Fibroblast of lung (primary cell): ENCODE measurements around the gene C11orf58. TPM values are rescaled to one million over a fixed set of nuclear protein-coding genes. Genes with fewer than 3 reads are reported as not detected.

Source experiments
- DNase-seq, 2 donors: peaks; one replicate each; pipeline versions ENCODE4 v3.0.0 to v3.0.0-alpha.2; 2010; ENCODE audit warnings: low read depth in 2 of 2
- H2AFZ ChIP-seq: 2 replicates; pipeline ENCODE4 v1.5.1; 2012; ENCODE audit warnings: low read length, control low read depth, inconsistent platforms
- H3K27ac ChIP-seq: 2 replicates; pipeline ENCODE4 v1.5.1; 2011; ENCODE audit warnings: low read length, control low read depth; ENCODE audit not compliant: insufficient read depth
- H3K27me3 ChIP-seq: 2 replicates; pipeline ENCODE4 v1.5.1; 2011; ENCODE audit warnings: mild to moderate bottlenecking, low read length; ENCODE audit not compliant: control insufficient read depth, insufficient read depth
- H3K36me3 ChIP-seq: 2 replicates; pipeline ENCODE4 v1.5.1; 2011; ENCODE audit warnings: low read length; ENCODE audit not compliant: control insufficient read depth, insufficient read depth
- H3K4me1 ChIP-seq: 2 replicates; pipeline ENCODE4 v1.5.1; 2011; ENCODE audit warnings: low read length; ENCODE audit not compliant: control insufficient read depth, insufficient read depth; ENCODE audit errors: extremely low read depth
- H3K4me2 ChIP-seq: 2 replicates; pipeline ENCODE4 v1.5.1; 2011; ENCODE audit warnings: low read length, control low read depth; ENCODE audit not compliant: insufficient read depth; ENCODE audit errors: extremely low read depth
- H3K4me3 ChIP-seq, 4 experiments: fragments of 200-600 bp in 1 of 4; sonication (generic) in 1 of 4; replicated peaks in 1 of 4; 2 replicates each; pipeline ENCODE4 v1.5.1; 2011 to 2016; ENCODE audit warnings: low read length in 4 of 4, low read depth in 3 of 4, mild to moderate bottlenecking in 3 of 4, control low read depth in 2 of 4, inconsistent platforms in 1 of 4, mixed read lengths in 1 of 4; ENCODE audit not compliant: insufficient read depth in 1 of 4; ENCODE audit errors: control extremely low read depth in 1 of 4
- H3K79me2 ChIP-seq: 2 replicates; pipeline ENCODE4 v1.5.1; 2012; ENCODE audit warnings: mild to moderate bottlenecking, low read length, inconsistent platforms; ENCODE audit not compliant: control insufficient read depth, insufficient read depth
- H3K9ac ChIP-seq: 2 replicates; pipeline ENCODE4 v1.5.1; 2011; ENCODE audit warnings: mild to moderate bottlenecking, low read length, control low read depth; ENCODE audit not compliant: insufficient read depth
- H3K9me3 ChIP-seq: 2 replicates; pipeline ENCODE4 v1.5.1; 2012; ENCODE audit warnings: low read depth, low read length; ENCODE audit not compliant: control insufficient read depth, insufficient read depth
- H4K20me1 ChIP-seq: 2 replicates; pipeline ENCODE4 v1.5.1; 2011; ENCODE audit warnings: low read length; ENCODE audit not compliant: control insufficient read depth, insufficient read depth; ENCODE audit errors: extremely low read depth
- CTCF ChIP-seq, 2 donors: IDR thresholded peaks in 1 of 2; conservative IDR thresholded peaks in 1 of 2; 1 replicate in 1 of 2; 2 replicates in 1 of 2; pipeline ENCODE4 v1.5.1; 2011 to 2012; ENCODE audit warnings: low read length in 2 of 2, control low read depth in 1 of 2, inconsistent platforms in 1 of 2, low read depth in 1 of 2, mild to moderate bottlenecking in 1 of 2
- EZH2 ChIP-seq: IDR thresholded peaks from 2 replicates; pipeline ENCODE4 v1.5.1; 2012; ENCODE audit warnings: low read length, control low read depth, mild to moderate bottlenecking; ENCODE audit errors: missing control alignments
- polyA plus RNA-seq, 2 donors: library from polyadenylated mRNA; depleted of rRNA in 1 of 2; stranded (reverse) in 1 of 2; unstranded in 1 of 2; fragments of >200 nt; gene quantifications; 2 replicates each; pipeline ENCODE4 v1.2.1, GENCODE V29; 2011 to 2012; ENCODE audit warnings: missing spikeins in 1 of 2
- total RNA-seq: library from RNA; depleted of rRNA; stranded (reverse); fragments of >200 nt; gene quantifications from 2 replicates; pipeline ENCODE4 v1.2.1, GENCODE V29; 2014

The C11orf58 gene
- total and polyA plus RNA-seq, 2 donors (not counting 1 experiment from before 2014, with no cell fraction given) = 183 to 184 TPM

GRCh38 chr11:16743478-16743877 is 5.0 kb downstream of the C11orf58 start:
- no peaks in the 10 kb centered on the region for H3K27me3 ChIP-seq
- no peaks in the 10 kb centered on the region for H3K4me1 ChIP-seq
- H2AFZ ChIP-seq = no peak overlapping the region
- no peak overlapping the region for H3K4me2 ChIP-seq
- no peak overlapping the region for H3K9ac ChIP-seq
- no peak overlapping the region for H3K4me3 ChIP-seq
- H3K27ac ChIP-seq = no peak overlapping the region
- peaks cover 2% of the 10 kb centered on the region for H4K20me1 ChIP-seq
- no peak for DNase-seq
- no peaks in the 10 kb centered on the region for H3K9me3 ChIP-seq
- TF ChIP-seq CTCF (conservative IDR thresholded peaks at IDR 0.05 in 1 of 2, IDR thresholded peaks at IDR 0.05 in 1 of 2; ENCODE audit: low read depth in 1 of 2, low read length in 2 of 2) (no peak), EZH2 (no peak)
- peaks cover 64% of the 10 kb centered on the region for H3K79me2 ChIP-seq
- peaks cover 3% of the 10 kb centered on the region for H3K36me3 ChIP-seq

GRCh38 chr11:16744128-16744725 is 5.8 kb downstream of the C11orf58 start:
- H3K9ac ChIP-seq = no peak overlapping the region
- H3K27ac ChIP-seq = no peak overlapping the region
- H2AFZ ChIP-seq = no peak overlapping the region
- TF ChIP-seq CTCF (conservative IDR thresholded peaks at IDR 0.05 in 1 of 2, IDR thresholded peaks at IDR 0.05 in 1 of 2; ENCODE audit: low read depth in 1 of 2, low read length in 2 of 2) (no peak), EZH2 (no peak)
- H4K20me1 ChIP-seq = peaks cover 2% of the 10 kb centered on the region
- no peak for DNase-seq
- no peak overlapping the region for H3K4me3 ChIP-seq
- H3K27me3 ChIP-seq = no peaks in the 10 kb centered on the region
- H3K9me3 ChIP-seq = no peaks in the 10 kb centered on the region
- no peaks in the 10 kb centered on the region for H3K4me1 ChIP-seq
- no peak overlapping the region for H3K4me2 ChIP-seq
- H3K36me3 ChIP-seq = peaks cover 3% of the 10 kb centered on the region
- peaks cover 57% of the 10 kb centered on the region for H3K79me2 ChIP-seq

GRCh38 chr11:16745950-16746605 is 7.6 kb downstream of the C11orf58 start:
- Histone ChIP-seq H3K79me2 (peaks cover 40% of the 10 kb centered on the region), H2AFZ (no peak overlapping the region), H4K20me1 (peaks cover 2% of the 10 kb centered on the region), H3K27ac (no peak overlapping the region), H3K4me3 (no peak overlapping the region), H3K4me2 (no peak overlapping the region), H3K27me3 (no peaks in the 10 kb centered on the region), H3K4me1 (no peaks in the 10 kb centered on the region), H3K36me3 (peaks cover 8% of the 10 kb centered on the region), H3K9ac (no peak overlapping the region), H3K9me3 (no peaks in the 10 kb centered on the region)
- TF ChIP-seq CTCF (conservative IDR thresholded peaks at IDR 0.05 in 1 of 2, IDR thresholded peaks at IDR 0.05 in 1 of 2; ENCODE audit: low read depth in 1 of 2, low read length in 2 of 2) = no peak
- no peak for TF ChIP-seq EZH2
- DNase-seq = no peak
